NCI-H2171 (cell line): ENCODE results near the gene U2AF1.
"Not testable (repeated sequence)": the region's sequence is repeated elsewhere in the genome, so short reads cannot be mapped to it uniquely, and the experiment has no call there.

Experiments used
- DNase-seq: peaks from one replicate; lab custom pipeline; 2025; lab: John Stamatoyannopoulos, UW

U2AF1 gene, protein sequence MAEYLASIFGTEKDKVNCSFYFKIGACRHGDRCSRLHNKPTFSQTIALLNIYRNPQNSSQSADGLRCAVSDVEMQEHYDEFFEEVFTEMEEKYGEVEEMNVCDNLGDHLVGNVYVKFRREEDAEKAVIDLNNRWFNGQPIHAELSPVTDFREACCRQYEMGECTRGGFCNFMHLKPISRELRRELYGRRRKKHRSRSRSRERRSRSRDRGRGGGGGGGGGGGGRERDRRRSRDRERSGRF

DNA sequence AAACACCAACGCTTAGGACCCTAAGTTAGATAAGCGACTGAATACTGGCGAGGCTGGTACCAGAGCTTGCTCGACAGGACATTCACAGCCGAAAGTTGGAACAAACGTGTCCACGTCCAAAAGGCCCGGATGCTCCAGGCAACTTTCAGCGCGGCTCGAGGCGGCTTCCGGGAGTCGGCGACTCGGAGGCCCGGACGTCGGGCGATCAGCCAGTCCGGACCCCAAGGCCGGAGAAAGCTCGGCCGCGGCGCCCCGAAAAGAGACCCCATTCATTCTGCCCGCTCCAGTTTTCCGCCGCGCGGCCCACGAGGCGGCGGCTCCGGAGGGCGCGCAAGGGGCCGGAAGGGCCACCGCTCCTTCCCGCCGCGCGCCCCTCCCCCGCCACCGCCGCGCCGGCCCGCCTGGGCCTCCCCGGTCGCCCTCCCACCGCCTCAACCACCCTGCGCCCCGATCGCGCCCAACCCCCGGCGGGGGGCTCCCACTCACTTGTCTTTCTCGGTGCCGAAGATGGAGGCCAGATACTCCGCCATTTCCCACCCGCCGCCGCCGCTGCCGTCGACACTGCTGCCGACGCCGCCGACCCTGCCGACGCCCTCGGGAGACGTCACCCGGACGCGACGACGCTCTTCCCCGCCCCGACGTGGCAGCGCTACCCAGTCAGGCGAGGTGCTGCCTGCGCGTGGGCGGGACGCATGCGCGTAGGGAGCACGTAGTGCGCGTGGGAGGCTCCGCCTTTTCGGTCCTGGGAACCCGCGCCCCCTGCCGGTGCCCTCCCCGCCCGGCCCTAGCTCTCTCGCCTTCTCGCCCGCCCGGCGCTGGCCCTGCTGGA, at the start of gene U2AF1:
Gene U2AF1 (minus strand): TSS at position 606 of the 829 bp plus-strand sequence. CDS start 76 bp downstream, at position 530.
- not testable (repeated sequence) for DNase-seq

DNA sequence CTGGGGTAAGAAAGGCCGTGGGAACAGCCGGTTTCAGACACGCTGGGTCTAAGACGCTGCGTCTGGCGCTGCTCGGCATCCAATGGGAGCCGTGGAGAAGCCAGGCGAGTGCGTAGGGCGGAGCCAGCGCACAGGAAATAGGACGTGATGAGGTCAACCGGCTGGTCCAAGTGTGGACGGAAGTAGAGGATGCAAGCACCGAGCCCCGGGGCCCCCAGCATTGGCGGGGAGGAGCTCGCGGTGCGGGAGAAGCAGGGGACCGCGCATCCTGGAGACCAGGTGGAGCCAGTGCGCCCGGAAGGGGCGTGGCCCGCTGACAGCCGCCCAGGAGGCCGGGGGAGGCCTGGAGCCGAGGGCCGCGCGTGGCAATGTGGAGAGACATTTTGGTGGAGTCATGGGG, 46.2 kb upstream of the U2AF1 start:
- not testable (repeated sequence) for DNase-seq

DNA sequence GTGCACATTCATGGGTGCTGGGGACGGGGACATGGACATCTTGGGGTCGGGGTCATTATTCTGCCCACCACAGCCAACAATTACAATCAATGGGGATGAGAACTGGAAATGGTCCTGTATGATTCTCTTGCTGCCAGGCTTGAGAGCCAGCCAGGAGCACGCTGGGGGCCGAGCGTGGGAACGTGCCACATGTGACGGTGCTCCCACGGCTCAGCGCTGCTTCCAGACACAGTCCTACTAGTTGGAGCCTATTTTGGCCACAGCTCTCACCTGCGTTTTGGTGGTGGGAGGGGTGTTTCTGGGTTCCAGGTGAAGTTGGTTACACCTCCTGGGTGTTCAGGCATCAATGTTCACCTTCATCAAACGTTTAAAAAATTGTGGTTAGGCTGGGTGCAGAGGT, 42.0 kb upstream of the U2AF1 start:
- not testable (repeated sequence) for DNase-seq

DNA sequence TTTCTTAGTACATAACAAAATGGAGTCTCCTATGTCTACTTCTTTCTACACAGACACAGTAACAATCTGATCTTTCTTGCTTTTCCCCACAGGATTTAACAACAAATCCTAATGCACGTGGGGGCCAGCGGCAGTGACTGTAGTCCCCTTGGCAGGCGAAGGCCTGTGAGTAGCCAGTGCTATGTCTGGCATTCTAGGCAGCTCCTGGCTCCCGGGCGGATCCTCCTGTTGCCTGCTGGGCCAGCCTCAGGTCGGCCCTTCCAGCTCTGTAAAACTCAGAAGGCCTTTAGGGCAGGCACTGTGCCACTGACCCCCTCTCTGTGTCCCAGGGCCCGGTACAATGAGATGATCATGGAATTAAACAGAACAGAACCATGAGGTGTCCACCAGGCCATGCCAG, 40.6 kb upstream of the U2AF1 start:
- DNase-seq, result not testable (repeated sequence)

DNA sequence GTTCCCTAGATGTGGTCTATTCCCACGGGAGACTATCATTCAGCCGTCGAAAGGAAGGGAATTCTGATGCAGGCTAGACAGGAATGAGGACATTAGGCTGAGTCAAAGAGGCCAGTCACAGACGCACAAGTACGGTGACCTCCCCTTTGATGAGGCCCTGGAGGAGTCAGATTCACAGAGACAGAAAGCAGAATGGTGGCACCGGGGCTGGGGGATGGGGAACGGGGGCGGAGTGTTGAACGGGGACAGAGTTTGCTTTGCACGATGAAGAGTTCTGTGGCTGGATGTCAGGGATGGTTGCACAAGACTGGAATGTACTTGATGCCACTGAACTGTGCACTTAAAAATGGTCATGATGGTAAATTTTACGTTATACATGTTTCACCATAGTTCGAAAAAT, 39.3 kb upstream of the U2AF1 start:
- DNase-seq, result not testable (repeated sequence)

DNA sequence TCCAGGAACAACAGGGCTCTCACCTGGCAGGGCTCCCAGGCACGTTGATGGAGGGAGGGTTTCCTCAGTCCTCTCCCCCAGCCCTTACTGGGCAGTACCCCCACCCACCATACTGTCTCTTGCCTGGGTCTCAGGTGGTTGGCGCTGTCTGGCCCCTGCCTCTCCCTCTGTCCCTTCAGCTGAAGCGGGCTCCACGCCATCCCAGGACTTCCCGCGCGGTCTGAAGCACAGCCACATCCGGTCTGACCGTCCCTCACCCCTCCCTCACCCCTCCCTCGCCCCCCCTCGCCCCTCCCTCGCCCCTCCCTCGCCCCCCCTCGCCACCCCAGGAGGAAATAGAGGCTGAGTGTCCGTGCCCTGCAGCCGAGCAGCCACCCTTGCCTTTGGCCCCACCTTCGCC, 34.0 kb upstream of the U2AF1 start:
- not testable (repeated sequence) for DNase-seq

DNA sequence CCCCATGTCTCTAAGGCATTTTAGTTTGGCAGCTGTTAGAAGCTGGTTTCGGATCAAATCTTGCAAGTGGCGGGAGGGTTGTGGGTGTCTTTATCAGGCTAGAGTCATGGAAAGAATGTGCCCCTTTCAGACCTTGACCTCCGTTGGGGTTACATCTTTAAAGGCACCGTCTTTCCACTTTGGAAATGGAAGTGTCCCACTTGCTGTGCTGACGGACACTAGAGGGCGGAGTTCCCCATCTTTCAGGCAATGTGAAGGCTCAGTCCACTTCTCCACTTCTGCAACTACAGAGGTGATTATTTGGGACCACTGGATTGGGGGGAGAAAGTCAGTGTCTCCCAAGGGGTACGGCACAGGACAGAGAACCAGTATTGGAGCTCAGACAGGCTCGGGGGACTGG, 31.6 kb upstream of the U2AF1 start:
- not testable (repeated sequence) for DNase-seq

DNA sequence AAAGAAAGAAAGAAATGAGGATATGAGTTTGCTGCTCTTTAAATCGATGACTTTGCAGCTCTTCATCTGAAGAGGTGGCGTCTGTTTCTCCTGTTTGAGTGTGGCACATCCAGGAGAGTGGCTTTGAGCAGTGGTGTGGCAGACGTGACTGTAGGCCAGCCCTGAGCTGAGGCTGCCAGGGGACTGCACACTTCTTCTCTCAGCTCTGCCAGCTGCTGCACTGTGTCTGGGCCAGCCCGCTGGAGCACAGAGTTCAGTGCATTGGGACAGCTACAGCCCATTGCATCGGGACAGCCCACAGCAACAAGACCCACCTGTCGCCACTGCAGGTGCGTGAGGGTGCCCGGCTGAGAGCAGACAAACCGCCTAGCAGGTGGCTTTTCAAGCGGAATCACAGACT, 27.1 kb upstream of the U2AF1 start:
- not testable (repeated sequence) for DNase-seq

DNA sequence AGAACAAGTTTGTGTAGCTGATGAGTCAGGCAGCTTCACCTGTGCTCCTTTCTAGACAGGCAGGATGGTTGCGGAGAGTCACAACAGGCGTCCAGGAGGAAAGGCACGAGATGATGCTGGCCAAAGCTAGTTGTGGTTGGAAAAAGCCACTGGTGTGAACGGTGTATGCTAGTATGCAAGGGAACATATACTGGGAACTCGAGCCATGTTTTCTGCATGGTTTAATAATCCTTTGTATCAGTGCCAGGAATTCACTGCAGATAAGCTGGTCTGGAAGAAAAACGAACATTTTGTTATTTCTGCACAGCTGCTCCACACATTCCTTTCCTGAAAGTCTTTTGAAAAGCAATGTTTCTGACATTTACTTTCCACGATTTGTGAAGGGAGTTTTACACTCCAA, 22.7 kb upstream of the U2AF1 start:
- DNase-seq, result not testable (repeated sequence)

DNA sequence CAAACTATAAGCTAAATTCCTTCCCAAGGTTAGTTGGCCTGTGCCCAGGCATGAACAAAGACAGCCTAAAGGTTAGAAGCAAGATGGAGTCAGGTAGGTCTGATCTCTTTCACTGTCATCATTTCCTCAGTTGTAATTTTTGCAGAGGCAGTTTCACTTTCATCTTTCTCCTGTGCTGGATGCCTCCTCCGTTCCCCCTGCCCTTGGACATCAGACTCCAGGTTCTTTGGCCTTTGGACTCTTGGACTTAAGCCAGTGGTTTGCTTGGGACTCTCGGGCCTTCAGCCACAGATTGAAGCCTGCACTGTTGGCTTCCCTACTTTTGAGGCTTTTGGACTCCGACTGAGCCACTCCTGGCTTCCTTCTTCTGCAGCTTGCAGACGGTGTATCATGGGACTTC, 8.6 kb upstream of the U2AF1 start:
- not testable (repeated sequence) for DNase-seq

DNA sequence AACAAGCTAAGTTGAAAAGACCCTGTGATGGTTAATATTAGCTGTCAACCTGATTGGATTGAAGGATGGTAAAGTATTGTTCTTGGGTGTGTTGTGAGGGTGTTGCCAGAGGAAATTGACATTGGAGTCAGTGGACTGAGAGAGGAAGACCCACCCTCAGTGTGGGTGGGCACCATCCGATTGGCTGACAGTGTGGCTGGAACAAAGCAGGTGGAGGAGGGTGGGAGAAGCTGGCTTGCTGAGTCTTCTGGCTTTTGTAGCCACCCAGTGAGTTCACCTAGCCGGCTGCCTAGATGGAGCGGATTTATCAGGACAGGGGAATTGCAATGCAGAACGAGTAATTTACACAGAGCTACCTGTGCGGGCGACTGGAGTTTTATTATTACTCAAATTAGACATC, 7.1 kb upstream of the U2AF1 start:
- not testable (repeated sequence) for DNase-seq

DNA sequence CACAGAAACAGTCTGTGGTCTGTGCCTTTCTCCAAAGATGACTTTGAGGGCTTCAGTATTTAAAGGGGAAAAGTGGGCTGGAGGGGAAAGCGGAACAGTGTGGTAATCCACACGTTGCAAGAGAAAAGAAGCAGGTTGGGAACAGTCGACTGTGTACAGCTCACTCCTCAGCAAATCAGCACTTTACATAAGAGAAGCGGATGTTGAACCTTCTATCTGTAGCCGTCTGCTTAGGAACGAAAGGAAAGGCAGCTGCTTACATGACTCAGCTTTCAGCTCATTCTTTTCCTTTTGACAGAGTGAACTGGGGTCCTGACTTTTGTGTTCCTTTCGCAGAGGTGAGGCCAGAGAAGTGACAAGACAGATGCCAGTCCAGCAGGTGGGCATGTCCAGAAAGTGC, 1.6 kb upstream of the U2AF1 start:
- DNase-seq, result not testable (repeated sequence)

DNA sequence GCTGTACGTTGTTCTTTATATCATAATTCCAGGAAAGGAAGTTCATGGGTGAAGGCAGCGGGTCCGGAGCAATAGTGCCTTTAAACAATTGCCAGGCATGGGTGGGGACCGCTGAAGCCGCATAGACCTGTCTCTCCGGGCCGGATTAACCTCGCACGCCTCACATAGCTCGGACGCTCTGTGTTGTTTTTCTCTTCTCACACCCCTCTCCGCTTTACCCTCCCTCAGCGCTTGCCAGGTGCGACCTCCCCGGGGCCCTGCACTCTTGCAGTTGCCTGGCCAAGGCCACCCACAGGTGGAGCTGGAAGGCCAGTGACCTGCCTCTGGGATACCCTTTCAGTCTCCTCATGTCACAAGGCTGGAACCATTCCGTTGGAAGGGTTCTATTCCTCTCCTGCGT, 807 bp upstream of the U2AF1 start:
- DNase-seq, result not testable (repeated sequence)

DNA sequence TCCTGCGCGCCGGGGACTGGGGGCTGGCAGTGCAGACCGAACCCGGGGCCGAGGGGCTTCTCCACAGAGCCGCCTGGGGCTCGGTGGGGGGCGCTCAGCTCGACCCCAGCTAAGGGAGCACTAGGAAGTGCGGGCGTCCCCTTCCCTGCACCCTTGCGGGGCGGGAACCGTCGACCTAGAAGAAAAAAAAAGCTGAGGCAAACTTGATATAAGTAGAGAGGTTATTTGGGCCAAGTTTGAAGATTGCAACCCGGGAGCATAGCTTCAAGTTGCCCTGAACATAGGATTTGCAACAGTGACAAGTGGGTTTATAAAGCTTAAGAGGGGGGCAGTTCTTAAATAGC, 396 bp upstream of the U2AF1 start:
- DNase-seq, result not testable (repeated sequence)

DNA sequence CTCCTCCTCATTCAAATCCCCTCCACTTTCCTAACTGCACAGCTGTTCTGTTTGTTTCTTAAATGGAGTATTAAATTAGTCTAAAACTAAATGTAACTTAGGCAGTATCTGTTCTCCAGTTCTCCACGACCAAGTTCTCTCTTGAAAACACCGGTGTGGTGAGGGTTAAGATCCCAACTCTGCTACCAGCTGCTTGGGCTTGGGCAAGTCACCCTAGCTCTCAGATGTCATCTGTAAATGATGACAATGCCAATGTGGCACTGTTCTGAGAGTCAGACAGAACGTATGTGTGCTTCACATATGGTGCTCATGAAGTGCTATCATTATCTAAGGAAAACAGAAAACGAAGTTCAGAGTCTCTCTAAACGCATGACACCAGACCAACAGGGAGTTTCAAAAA, 2.7 kb downstream of the U2AF1 start:
- DNase-seq, result not testable (repeated sequence)

DNA sequence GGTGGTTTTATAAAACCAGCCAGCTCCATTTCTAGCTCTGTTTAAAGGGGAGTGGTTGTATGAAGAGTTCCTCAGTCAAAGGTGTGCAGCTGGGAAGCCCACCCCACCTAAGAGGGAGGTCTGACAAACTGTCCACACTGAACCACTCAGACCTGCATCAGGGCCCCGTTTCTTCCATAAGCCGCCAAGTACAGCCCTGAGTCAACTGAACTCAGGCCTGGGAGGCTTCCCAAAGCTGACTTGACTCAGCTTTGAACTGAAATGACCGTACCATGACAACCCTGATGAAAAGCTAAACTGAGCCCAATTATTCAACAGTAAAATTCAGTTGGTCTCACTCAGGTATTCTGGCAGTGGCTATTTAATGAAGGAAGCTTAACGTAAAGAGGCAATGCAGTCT, 5.1 kb downstream of the U2AF1 start:
- not testable (repeated sequence) for DNase-seq

DNA sequence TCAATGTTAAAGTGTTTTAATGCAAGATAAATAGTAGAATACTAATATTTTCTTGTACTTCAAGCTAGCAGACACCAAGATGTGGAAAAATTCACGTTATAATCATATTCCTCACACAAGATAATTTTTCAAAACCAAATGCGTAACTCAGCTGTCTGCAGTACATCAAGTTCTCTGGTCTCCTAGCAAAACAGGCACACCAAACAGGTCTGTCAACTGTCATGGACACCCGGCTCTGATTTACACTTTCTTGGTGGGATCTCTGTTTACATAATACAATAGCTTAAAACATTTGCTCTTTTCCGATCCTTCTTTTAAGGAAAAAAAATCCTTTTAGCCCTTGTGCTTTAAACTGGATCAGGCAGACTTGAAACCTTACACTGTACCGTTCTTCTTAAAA, 5.7 kb downstream of the U2AF1 start:
- DNase-seq, result not testable (repeated sequence)

DNA sequence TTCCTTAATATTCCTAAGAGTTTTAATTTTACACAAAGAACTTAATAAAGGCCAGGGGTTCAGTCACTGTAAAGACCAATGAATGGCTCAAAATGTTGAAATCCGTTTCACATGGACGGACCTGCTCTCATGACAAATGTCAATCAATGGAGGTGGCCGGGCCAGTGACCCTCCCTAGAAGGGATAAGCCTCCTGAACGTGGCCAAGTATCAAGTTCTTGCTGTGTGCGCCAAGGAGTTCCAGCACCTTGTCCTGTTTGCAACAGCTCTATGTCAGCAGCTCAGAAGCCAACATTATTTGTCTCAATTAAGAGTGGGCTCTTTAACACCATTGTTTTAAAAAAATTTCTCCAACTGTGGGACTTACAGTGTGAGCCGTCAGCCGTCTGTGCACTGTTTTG, 6.4 kb downstream of the U2AF1 start:
- not testable (repeated sequence) for DNase-seq

DNA sequence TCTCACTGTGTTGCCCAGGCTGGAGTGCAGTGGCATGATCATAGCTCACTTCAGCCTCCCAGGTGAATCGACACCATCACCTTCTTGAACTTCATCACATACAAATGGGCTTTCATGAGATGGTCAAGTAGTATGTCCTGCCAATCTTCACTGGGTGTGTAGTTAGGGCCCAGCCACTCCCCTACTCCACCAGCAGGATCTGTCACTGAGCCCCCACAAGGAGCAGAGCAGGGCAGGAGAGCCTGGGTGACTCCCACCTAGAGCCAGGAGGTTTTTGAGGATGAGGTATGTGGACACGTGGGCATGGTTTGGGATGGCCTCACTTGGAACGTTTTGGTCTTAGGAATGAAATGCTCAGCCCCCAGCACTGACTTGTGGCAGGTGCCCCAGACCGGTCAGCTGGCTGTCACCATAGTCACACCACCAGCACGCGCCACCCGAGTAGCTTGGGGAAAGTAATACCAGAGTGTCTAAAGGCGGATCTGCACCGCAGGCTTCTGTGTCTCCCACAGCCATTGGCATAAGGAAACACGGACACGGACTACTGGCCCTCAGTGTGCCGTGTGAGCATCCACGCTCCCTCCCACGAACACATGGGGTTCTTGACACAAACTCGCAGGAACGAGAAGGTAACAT, 15.3 kb downstream of the U2AF1 start:
- not testable (repeated sequence) for DNase-seq

DNA sequence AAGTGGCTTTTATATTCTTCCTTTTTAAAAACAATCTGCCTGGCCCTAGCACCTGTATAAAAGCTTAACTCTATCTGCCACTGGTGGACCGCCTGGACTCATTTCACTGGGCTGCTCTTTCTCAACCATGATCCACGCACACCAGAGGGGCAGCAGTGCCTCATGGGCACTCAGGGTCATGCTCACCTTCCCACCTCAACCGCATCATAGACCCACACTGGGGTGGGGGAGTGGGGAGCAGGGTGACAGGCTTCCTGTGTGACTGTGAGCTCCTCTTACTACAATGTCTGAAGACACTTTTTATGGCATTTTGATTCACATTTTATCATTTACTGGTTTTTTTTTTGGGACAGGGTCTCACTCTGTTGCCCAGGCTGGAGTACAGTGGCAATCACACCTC, 16.4 kb downstream of the U2AF1 start:
- DNase-seq, result not testable (repeated sequence)

DNA sequence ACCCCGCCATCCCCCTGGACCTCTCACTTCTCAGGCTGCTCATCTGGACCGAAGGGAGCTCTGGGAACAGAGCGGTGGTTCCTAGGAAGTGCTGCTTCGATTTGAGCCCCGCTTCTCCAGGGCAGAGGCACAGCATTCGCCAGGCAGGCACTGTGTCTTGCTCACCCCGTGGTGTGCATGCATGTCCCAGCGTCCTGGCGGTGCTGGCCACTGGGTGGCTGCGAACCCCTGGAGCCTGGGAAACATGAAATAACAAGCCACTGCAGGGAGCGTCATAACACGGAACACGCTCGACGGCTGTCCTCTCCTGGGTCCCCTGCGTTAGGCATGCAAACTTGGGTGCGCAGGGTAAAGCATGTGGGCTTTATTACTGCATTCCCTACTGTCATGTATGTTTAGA, 17.9 kb downstream of the U2AF1 start:
- DNase-seq, result not testable (repeated sequence)

DNA sequence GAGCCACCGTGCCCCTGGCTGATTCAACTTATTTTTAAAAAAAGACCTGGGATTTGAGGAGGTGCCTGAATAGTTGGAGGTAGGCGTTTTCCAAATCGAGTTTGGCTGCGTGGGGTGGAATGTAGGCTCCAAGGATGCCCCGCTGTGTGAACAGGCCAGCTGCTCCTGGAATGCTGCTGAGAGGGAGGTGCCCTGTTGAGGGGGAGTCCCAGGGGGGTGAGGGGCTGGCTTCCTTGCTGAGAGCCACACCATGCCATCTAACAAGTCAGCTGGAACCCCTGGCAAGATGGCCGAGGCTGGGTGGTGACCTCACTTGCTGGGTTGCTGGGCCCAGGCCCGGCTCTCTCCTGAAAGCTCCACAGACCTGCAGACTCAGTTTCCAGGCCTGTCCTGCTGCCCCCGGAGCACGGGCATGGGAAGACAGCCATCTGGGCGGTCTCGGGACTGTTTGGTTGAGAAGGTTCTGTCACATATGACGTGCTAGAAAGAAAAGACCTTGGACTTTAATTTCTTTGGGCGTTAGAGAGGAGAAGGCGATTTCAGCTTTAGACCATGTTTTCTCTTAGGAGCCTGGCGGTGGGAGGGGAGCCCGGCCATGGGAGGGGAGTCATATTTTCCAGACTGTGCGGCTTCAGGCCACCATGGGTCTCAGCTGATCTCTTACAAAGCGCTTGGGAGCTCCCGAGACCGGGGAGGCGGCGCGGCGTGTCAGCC, 24.6 kb downstream of the U2AF1 start:
- not testable (repeated sequence) for DNase-seq
